Mesothelial cell of epicardium (in vitro differentiated cells): Measurements from ENCODE around the gene PACSIN3. TPM values are rescaled to one million over a fixed set of nuclear protein-coding genes. Genes with fewer than 3 reads are reported as not detected.

Experiments
- DNase-seq, 2 experiments: peaks; one replicate each; pipeline ENCODE4 v3.0.0; 2021; ENCODE audit warnings: low spot score in 2 of 2; ENCODE audit not compliant: unreplicated experiment in 2 of 2
- H3K27ac Mint-ChIP-seq: 2 replicates; pipeline ENCODE4 v1.8.0; 2021; ENCODE audit warnings: mixed read lengths
- H3K27me3 Mint-ChIP-seq: 2 replicates; pipeline ENCODE4 v1.8.0; 2021; ENCODE audit warnings: low read depth, mixed read lengths
- H3K36me3 Mint-ChIP-seq: 2 replicates; pipeline ENCODE4 v1.8.0; 2021; ENCODE audit warnings: mixed read lengths
- H3K4me1 Mint-ChIP-seq: 2 replicates; pipeline ENCODE4 v1.8.0; 2021; ENCODE audit warnings: mixed read lengths
- H3K4me3 Mint-ChIP-seq: 2 replicates; pipeline ENCODE4 v1.8.0; 2021; ENCODE audit warnings: mild to moderate bottlenecking, moderate library complexity, mixed read lengths
- H3K9me3 Mint-ChIP-seq: 2 replicates; pipeline ENCODE4 v1.8.0; 2021; ENCODE audit warnings: mixed read lengths
- total RNA-seq: library from RNA; stranded (reverse); gene quantifications from 3 replicates; pipeline ENCODE4 v1.2.1, GENCODE V29; 2021
- TF ChIP-seq, protein P1 (sequence below): fragments of 200-600 bp; sonication (generic); IDR thresholded peaks from one replicate; pipeline ENCODE4 v1.5.0; 2021; ENCODE audit warnings: antibody characterized with exemption; ENCODE audit not compliant: unreplicated experiment

The PACSIN3 gene
- total RNA-seq, 1 donor from 2014 or later: 64.1 TPM

DNA sequence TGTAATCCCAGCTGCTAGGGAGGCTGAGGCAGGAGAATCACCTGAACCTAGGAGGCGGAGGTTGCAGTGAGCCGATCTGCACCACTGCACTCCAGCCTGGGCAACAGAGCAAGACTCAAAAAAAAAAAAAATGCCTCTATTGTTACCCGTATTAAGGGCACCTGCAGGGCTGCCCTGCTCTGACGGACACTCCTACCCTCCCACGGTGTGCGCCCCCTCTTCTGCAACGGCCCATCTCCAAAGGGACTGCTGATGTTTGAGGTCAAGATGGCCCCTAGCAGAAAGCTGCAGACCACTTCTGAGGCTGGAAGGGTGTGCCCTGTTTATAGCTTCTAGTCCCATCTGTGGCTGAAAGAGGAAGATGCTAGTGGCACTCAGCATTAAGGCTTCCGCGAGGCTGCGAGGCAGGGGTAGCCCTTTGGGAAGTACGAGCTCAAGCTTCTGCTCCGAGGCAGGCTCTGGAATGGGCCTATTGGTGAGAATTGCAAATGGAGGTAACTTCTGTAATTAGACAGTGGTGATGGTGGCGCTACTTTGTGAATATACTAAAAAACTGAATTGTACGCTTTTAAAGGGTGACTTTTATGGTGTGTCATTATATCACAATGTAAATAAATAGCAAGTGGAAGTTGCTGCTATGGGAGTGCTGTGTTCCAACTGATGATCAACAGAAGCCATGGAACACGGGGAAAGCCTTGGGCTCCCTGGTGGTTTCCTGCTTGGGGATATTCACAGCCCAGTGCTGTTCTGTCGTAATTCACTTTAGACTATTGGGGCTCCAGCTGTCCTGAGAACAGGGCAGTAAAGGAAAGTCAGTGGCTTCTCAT lies 33.9 kb downstream of the PACSIN3 start:
- Mint-ChIP-seq H3K4me1 (peaks cover 10% of the 10 kb centered on the region), H3K27ac (no peak overlapping the region), H3K4me3 (no peak overlapping the region), H3K36me3 (no peaks in the 10 kb centered on the region), H3K27me3 (no peaks in the 10 kb centered on the region), H3K9me3 (no peaks in the 10 kb centered on the region)
- TF ChIP-seq, protein P1, sequence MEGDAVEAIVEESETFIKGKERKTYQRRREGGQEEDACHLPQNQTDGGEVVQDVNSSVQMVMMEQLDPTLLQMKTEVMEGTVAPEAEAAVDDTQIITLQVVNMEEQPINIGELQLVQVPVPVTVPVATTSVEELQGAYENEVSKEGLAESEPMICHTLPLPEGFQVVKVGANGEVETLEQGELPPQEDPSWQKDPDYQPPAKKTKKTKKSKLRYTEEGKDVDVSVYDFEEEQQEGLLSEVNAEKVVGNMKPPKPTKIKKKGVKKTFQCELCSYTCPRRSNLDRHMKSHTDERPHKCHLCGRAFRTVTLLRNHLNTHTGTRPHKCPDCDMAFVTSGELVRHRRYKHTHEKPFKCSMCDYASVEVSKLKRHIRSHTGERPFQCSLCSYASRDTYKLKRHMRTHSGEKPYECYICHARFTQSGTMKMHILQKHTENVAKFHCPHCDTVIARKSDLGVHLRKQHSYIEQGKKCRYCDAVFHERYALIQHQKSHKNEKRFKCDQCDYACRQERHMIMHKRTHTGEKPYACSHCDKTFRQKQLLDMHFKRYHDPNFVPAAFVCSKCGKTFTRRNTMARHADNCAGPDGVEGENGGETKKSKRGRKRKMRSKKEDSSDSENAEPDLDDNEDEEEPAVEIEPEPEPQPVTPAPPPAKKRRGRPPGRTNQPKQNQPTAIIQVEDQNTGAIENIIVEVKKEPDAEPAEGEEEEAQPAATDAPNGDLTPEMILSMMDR: no peak
- no peak for DNase-seq

DNA sequence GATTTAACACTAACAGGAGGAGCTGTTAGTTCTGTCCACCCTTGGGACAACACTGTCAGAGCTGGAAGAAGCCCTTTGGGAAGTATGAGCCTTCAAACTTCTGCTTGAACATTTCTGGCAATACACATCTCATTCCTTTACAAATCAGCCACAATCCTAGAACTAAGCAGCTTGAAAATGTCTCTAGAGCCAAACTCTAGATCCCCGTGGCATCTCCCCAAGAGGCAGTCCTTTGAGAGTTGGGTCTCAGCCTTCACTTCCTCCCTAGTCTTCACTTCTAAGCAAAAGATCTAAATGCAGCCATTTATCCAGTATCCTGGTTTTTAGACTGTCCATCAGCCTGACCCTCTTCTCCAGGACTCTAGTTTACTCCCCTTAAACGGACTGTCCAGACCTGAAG lies 36.5 kb downstream of the PACSIN3 start:
- Mint-ChIP-seq H3K4me3 (no peak overlapping the region), H3K36me3 (no peaks in the 10 kb centered on the region), H3K9me3 (no peaks in the 10 kb centered on the region), H3K27ac (no peak overlapping the region), H3K27me3 (no peaks in the 10 kb centered on the region), H3K4me1 (peaks cover 9% of the 10 kb centered on the region)
- TF ChIP-seq, protein P1: no peak
- no peak for DNase-seq

DNA sequence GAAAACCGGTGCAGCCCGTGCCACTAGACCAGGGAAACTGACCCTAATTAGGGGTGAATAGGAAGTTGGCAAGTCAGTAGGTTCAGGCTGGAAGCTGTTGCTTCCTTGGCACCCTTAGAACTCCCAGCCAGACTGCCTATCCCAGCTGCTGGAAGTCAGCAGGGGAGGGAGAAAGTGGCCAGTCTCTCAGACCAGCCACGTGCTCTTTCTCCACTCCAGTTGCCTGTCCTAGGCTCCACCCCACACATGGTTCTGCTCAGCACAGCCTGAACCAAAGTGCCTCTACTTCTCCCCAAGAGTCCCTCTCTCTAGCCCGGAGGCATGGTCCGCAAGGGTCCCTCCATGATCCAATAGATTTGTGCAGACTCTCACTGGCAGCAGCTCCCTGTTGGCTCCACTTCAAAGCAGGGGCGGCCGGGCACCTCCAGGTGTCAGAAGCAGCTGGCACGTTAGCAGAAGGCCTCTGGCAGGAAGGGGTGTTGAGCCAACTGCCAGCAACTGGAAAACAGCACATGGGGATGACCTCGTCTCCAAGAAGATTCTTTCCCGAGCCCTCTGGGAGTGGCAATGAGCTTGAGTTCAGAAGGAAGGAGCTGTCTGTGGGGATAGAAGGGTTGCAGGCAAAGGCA lies 37.2 kb downstream of the PACSIN3 start:
- Mint-ChIP-seq H3K36me3 (no peaks in the 10 kb centered on the region), H3K4me1 (peaks cover 9% of the 10 kb centered on the region), H3K9me3 (no peaks in the 10 kb centered on the region), H3K4me3 (no peak overlapping the region), H3K27ac (no peak overlapping the region), H3K27me3 (no peaks in the 10 kb centered on the region)
- DNase-seq: no peak
- TF ChIP-seq, protein P1: no peak

DNA sequence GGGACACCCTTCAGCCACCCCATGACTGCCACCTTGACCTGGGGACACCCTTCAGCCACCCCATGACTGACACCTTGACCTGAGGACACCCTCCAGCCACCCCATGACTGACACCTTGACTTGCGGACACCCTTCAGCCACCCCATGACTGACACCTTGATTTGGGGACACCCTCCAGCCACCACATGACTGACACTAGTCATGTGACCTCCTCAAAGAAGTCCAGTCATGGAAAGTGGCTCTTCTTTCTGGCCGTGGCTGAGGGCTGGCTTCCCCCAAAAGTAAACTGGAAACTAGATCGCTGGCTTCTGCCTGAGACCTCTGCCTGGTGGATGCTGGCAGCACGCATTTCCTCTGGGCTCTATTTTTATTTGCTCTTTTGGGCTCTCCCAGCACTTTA lies 38.0 kb downstream of the PACSIN3 start:
- Mint-ChIP-seq H3K4me3 (no peak overlapping the region), H3K4me1 (peaks cover 11% of the 10 kb centered on the region), H3K27me3 (no peaks in the 10 kb centered on the region), H3K9me3 (no peaks in the 10 kb centered on the region), H3K36me3 (no peaks in the 10 kb centered on the region), H3K27ac (no peak overlapping the region)
- no peak for DNase-seq
- TF ChIP-seq, protein P1: no peak

DNA sequence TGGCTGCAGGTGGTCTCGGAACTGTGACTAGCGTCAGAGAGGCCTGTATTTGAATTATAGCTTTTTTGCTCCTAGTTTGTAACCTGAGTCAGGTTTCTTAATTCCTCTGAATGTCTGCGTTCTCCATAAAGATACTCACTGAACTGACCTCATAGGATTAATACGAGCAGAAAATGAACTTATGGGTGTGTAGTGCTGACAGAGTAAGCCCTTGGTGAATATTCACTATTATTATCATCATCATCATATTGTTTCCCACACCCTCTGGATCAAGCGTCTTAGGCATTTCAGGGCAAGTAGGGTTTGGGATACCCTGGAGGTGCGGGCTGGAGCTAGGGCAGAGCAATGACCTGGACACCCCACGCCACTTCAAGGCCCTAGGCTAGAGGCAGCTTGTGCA lies 38.6 kb downstream of the PACSIN3 start:
- no peak overlapping the region for H3K4me3 Mint-ChIP-seq
- H3K27ac Mint-ChIP-seq: no peak overlapping the region
- H3K9me3 Mint-ChIP-seq: no peaks in the 10 kb centered on the region
- no peaks in the 10 kb centered on the region for H3K27me3 Mint-ChIP-seq
- peaks cover 13% of the 10 kb centered on the region for H3K4me1 Mint-ChIP-seq
- DNase-seq: no peak
- TF ChIP-seq, protein P1: no peak
- no peaks in the 10 kb centered on the region for H3K36me3 Mint-ChIP-seq
